Thyroid gland (tissue), 4 donors: ENCODE data around the gene DOCK1. TPM values are rescaled to one million over a fixed set of nuclear protein-coding genes. Genes with fewer than 3 reads are reported as not detected.

Source experiments
- DNase-seq, 2 donors: peaks; one replicate each; pipeline ENCODE4 v3.0.0-alpha.2; 2019
- H3K27ac ChIP-seq, 3 donors: fragments of 200-600 bp; sonication (generic); 1 replicate in 2 of 3; 2 replicates in 1 of 3; pipeline ENCODE4 v1.5.1; 2016 to 2019; ENCODE audit warnings: mild to moderate bottlenecking in 1 of 3, moderate library complexity in 1 of 3
- H3K27me3 ChIP-seq: fragments of 200-600 bp; sonication (generic); one replicate; pipeline ENCODE4 v1.5.1; 2019
- H3K36me3 ChIP-seq, 2 donors: fragments of 200-600 bp; sonication (generic); one replicate each; pipeline ENCODE4 v1.5.1; 2016 to 2019
- H3K4me1 ChIP-seq, 2 donors: fragments of 200-600 bp; sonication (generic); one replicate each; pipeline ENCODE4 v1.5.1; 2017 to 2019
- H3K4me3 ChIP-seq, 3 donors: fragments of 200-600 bp; sonication (generic); replicated peaks in 1 of 3; 1 replicate in 2 of 3; 2 replicates in 1 of 3; pipeline ENCODE4 v1.5.1; 2016; ENCODE audit warnings: mild to moderate bottlenecking in 1 of 3
- H3K9me3 ChIP-seq: fragments of 200-600 bp; sonication (generic); one replicate; pipeline ENCODE4 v1.5.1; 2017
- CTCF ChIP-seq, 6 experiments: fragments of 200-600 bp in 3 of 6; fragments of 450-650 bp in 3 of 6; sonication (generic) in 3 of 6; IDR thresholded peaks; one replicate each; pipeline ENCODE4 v1.5.1; 2016 to 2019; ENCODE audit warnings: antibody characterized with exemption in 6 of 6, mild to moderate bottlenecking in 2 of 6, inconsistent platforms in 1 of 6, moderate library complexity in 1 of 6
- POLR2A ChIP-seq, 2 donors: fragments of 450-650 bp; IDR thresholded peaks; one replicate each; pipeline ENCODE4 v1.6.1; 2017; ENCODE audit warnings: antibody characterized with exemption in 2 of 2, mild to moderate bottlenecking in 2 of 2, moderate library complexity in 1 of 2
- WGBS, 2 donors: methylation state at CpG; one replicate each; pipeline ENCODE4 v1.1.5; 2017; 5-methylcytosine and 5-hydroxymethylcytosine counted together
- intact Hi-C: fragments of 100-400 bp; cut with DNase I; formaldehyde crosslinking; loops from one replicate; pipeline ENCODE4 v1.15.1; 2023
- total RNA-seq, 4 donors: library from RNA; depleted of rRNA; stranded (reverse); fragments of >200 nt; gene quantifications; one replicate each; pipeline ENCODE4 v1.2.3, GENCODE V29; 2016

DOCK1 gene
- total RNA-seq, 4 donors from 2014 or later = 89.7 to 217 (median 112) TPM

- Histone ChIP-seq H3K27ac (no peak overlapping the region), H3K9me3 (no peaks in the 10 kb centered on the region), H3K36me3 (peaks cover 0 to 5% of the 10 kb centered on the region in 2 donors), H3K4me1 (no peaks in the 10 kb centered on the region), H3K4me3 (no peak overlapping the region), H3K27me3 (no peaks in the 10 kb centered on the region)
- DNase-seq = no peak
- intact Hi-C loops = no loop called here
- no peak for TF ChIP-seq POLR2A (IDR thresholded peaks at IDR 0.05)
- TF ChIP-seq CTCF (IDR thresholded peaks at IDR 0.05) = no peak
- 91 to 100% methylated on average over 1 of the region's 1 CpG for WGBS, 2 donors
These were observed 449.8 kb downstream of the DOCK1 start for GRCh38 chr10:127354992-127355391.

- Histone ChIP-seq H3K27ac (no peak overlapping the region), H3K4me3 (no peak overlapping the region), H3K36me3 (peaks cover 0 to 5% of the 10 kb centered on the region in 2 donors), H3K9me3 (no peaks in the 10 kb centered on the region), H3K27me3 (no peaks in the 10 kb centered on the region), H3K4me1 (no peaks in the 10 kb centered on the region)
- 90 to 96% methylated on average over 6 of the region's 6 CpGs for WGBS, 2 donors
- TF ChIP-seq POLR2A (IDR thresholded peaks at IDR 0.05) (no peak), CTCF (IDR thresholded peaks at IDR 0.05) (no peak)
- intact Hi-C loops = no loop called here
- DNase-seq = no peak
These were observed 451.1 kb downstream of the DOCK1 start for GRCh38 chr10:127356360-127356759.

GRCh38 chr10:127357265-127357664 lies 452.0 kb downstream of the DOCK1 start:
- Histone ChIP-seq H3K4me3 (no peak overlapping the region), H3K36me3 (peaks cover 0 to 5% of the 10 kb centered on the region in 2 donors), H3K9me3 (no peaks in the 10 kb centered on the region), H3K4me1 (no peaks in the 10 kb centered on the region), H3K27ac (no peak overlapping the region), H3K27me3 (no peaks in the 10 kb centered on the region)
- intact Hi-C loops = no loop called here
- no peak for DNase-seq
- WGBS, 2 donors = 91 to 98% methylated on average over 6 of the region's 6 CpGs
- TF ChIP-seq POLR2A (IDR thresholded peaks at IDR 0.05) = no peak
- no peak for TF ChIP-seq CTCF (IDR thresholded peaks at IDR 0.05)

GRCh38 chr10:127358337-127358736 lies 453.1 kb downstream of the DOCK1 start:
- H3K4me3 ChIP-seq = no peak overlapping the region
- DNase-seq = no peak
- H3K36me3 ChIP-seq = peaks cover 4 to 5% of the 10 kb centered on the region in 2 donors
- intact Hi-C loops = no loop called here
- no peaks in the 10 kb centered on the region for H3K27me3 ChIP-seq
- H3K4me1 ChIP-seq = no peaks in the 10 kb centered on the region
- no peaks in the 10 kb centered on the region for H3K9me3 ChIP-seq
- H3K27ac ChIP-seq = no peak overlapping the region
- WGBS, 2 donors = 80 to 89% methylated on average over 9 of the region's 9 CpGs
- TF ChIP-seq CTCF (IDR thresholded peaks at IDR 0.05) = no peak
- no peak for TF ChIP-seq POLR2A (IDR thresholded peaks at IDR 0.05)

GRCh38 chr10:127364034-127364433 lies 458.8 kb downstream of the DOCK1 start:
- intact Hi-C loops = no loop called here
- Histone ChIP-seq H3K27ac (no peak overlapping the region), H3K9me3 (no peaks in the 10 kb centered on the region), H3K4me3 (no peak overlapping the region), H3K4me1 (no peaks in the 10 kb centered on the region), H3K36me3 (peaks cover 0 to 4% of the 10 kb centered on the region in 2 donors), H3K27me3 (no peaks in the 10 kb centered on the region)
- no peak for DNase-seq
- WGBS, 2 donors = 79 to 84% methylated on average over 11 of the region's 11 CpGs
- TF ChIP-seq POLR2A (IDR thresholded peaks at IDR 0.05) = no peak

GRCh38 chr10:127368101-127368500 lies 462.9 kb downstream of the DOCK1 start:
- no peaks in the 10 kb centered on the region for H3K9me3 ChIP-seq
- peaks cover 0 to 2% of the 10 kb centered on the region in 2 donors for H3K36me3 ChIP-seq
- no peaks in the 10 kb centered on the region for H3K27me3 ChIP-seq
- H3K4me3 ChIP-seq = no peak overlapping the region
- no peaks in the 10 kb centered on the region for H3K4me1 ChIP-seq
- no peak overlapping the region for H3K27ac ChIP-seq
- intact Hi-C loops = no loop called here
- TF ChIP-seq POLR2A (IDR thresholded peaks at IDR 0.05) (no peak), CTCF (IDR thresholded peaks at IDR 0.05) (no peak)
- DNase-seq = no peak
- 84 to 93% methylated on average over 5 of the region's 5 CpGs for WGBS, 2 donors
